Esophagus squamous epithelium (tissue), 5 donors: ENCODE measurements around the gene ACOX2. TPM values are rescaled to one million over a fixed set of nuclear protein-coding genes. Genes with fewer than 3 reads are reported as not detected.

Experiments
- DNase-seq: peaks from one replicate; lab custom pipeline; 2025; lab: John Stamatoyannopoulos, UW
- H3K27ac ChIP-seq, 4 donors: fragments of 200-600 bp; sonication (generic); one replicate each; pipeline ENCODE4 v1.5.1; 2016 to 2019; ENCODE audit warnings: mild to moderate bottlenecking in 1 of 4
- H3K27me3 ChIP-seq, 4 donors: fragments of 200-600 bp; sonication (generic); 1 replicate in 3 of 4; 2 replicates in 1 of 4; pipeline versions ENCODE4 v1.5.1 to v1.6.0; 2017 to 2021; ENCODE audit warnings: antibody characterized with exemption in 1 of 4
- H3K36me3 ChIP-seq, 3 donors: fragments of 200-600 bp; sonication (generic); one replicate each; pipeline ENCODE4 v1.5.1; 2016 to 2019
- H3K4me1 ChIP-seq, 3 donors: fragments of 200-600 bp; sonication (generic); one replicate each; pipeline ENCODE4 v1.5.1; 2017 to 2019
- H3K4me3 ChIP-seq, 4 donors: fragments of 200-600 bp; sonication (generic); 1 replicate in 3 of 4; 2 replicates in 1 of 4; pipeline ENCODE4 v1.5.1; 2016 to 2019; ENCODE audit warnings: mild to moderate bottlenecking in 2 of 4, moderate library complexity in 1 of 4
- H3K9me3 ChIP-seq, 3 donors: fragments of 200-600 bp; sonication (generic); one replicate each; pipeline ENCODE4 v1.5.1; 2016 to 2019
- CTCF ChIP-seq, 6 experiments: fragments of 450-650 bp in 4 of 6; fragments of 200-600 bp in 2 of 6; sonication (generic) in 2 of 6; IDR thresholded peaks; one replicate each; pipeline ENCODE4 v1.5.1; 2016 to 2019; ENCODE audit warnings: antibody characterized with exemption in 6 of 6, mild to moderate bottlenecking in 4 of 6, moderate library complexity in 4 of 6
- POLR2A ChIP-seq, 4 donors: fragments of 450-650 bp; IDR thresholded peaks; one replicate each; pipeline ENCODE4 v1.6.1; 2017; ENCODE audit warnings: antibody characterized with exemption in 4 of 4, mild to moderate bottlenecking in 4 of 4, moderate library complexity in 3 of 4
- WGBS, 2 donors: methylation state at CpG; one replicate each; pipeline ENCODE4 v1.1.5; 2018; 5-methylcytosine and 5-hydroxymethylcytosine counted together
- intact Hi-C: fragments of 100-400 bp; cut with DNase I; formaldehyde crosslinking; loops from one replicate; pipeline ENCODE4 v1.15.0; 2022
- total RNA-seq, 4 donors: library from RNA; depleted of rRNA; stranded (reverse); fragments of >200 nt; gene quantifications; one replicate each; pipeline ENCODE4 v1.1.0, GENCODE V29; 2016
- donor health status: DM: yes; HTN: yes; CAD: no.

ACOX2 gene
- total RNA-seq, 4 donors from 2014 or later = 5.3 to 14.1 (median 10.0) TPM

DNA sequence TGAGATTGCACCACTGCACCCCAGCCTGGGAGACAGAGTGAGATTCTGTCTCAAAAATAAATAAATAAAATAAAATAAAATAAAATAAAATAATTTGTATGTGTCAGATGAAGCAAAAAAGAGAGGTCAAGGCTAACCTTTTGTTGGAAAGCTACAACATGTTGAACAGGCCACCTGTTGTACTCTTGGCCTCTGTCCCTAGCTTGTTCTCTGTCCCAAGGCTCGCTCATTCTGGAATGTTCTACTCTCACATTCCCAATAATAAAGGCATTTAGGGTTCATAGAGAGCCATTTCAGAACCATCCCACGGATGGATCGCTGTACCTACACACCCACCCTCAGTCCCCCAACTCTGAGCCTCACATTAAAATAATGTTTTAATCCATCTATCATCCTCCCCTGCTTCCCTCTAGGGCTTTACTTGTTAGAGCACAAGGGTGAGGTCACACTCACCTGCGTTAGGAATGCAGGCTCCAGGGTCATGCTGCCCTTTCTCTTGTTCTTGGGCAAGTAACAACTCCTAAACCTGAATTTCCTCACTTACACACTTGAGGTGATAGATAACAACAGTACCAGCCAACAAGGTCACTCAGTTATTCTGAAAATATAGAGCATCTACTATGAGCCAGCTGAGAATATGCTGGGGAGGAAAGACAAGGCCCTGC is 70.0 kb downstream of the ACOX2 start:
- WGBS, 2 donors = 79 to 84% methylated on average over 4 of the region's 4 CpGs
- DNase-seq = no peak
- no peaks in the 10 kb centered on the region for H3K9me3 ChIP-seq
- no peak overlapping the region for H3K27ac ChIP-seq
- TF ChIP-seq POLR2A (IDR thresholded peaks at IDR 0.05) = no peak
- no peak for TF ChIP-seq CTCF (IDR thresholded peaks at IDR 0.05)
- H3K36me3 ChIP-seq = no peaks in the 10 kb centered on the region
- no peaks in the 10 kb centered on the region for H3K27me3 ChIP-seq
- no peak overlapping the region for H3K4me3 ChIP-seq
- H3K4me1 ChIP-seq = peaks cover 10 to 47% (median 29%) of the 10 kb centered on the region in 3 donors
- intact Hi-C loops = no loop called here

DNA sequence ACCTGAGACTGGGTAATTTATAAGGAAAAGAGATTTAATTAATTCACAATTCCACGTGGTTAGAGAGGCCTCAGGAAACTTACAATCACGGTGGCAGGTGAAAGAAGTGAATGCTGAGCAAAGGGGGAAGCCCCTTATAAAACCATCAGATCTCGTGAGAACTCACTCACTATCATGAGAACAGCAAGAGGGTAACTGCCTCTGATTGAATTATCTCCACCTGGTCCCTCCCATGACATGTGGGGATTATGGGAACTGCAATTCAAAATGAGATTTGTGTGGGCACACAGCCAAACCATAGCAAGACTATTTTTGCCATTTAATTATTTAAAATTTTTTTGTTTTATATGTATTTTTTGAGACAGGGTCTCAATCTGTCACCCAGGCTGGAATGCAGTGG is 72.1 kb downstream of the ACOX2 start:
- no peaks in the 10 kb centered on the region for H3K9me3 ChIP-seq
- WGBS, 2 donors = 65 to 66% methylated on average over 3 of the region's 3 CpGs
- intact Hi-C loops = no loop called here
- H3K4me1 ChIP-seq = peaks cover 0 to 26% (median 12%) of the 10 kb centered on the region in 3 donors
- H3K36me3 ChIP-seq = no peaks in the 10 kb centered on the region
- no peak overlapping the region for H3K4me3 ChIP-seq
- H3K27ac ChIP-seq = no peak overlapping the region
- no peak for DNase-seq
- TF ChIP-seq POLR2A (IDR thresholded peaks at IDR 0.05) (no peak), CTCF (IDR thresholded peaks at IDR 0.05) (no peak)
- no peaks in the 10 kb centered on the region for H3K27me3 ChIP-seq

- Histone ChIP-seq H3K27ac (no peak overlapping the region), H3K27me3 (no peaks in the 10 kb centered on the region), H3K9me3 (no peaks in the 10 kb centered on the region), H3K4me1 (peaks cover 0 to 21% (median 10%) of the 10 kb centered on the region in 3 donors), H3K4me3 (peak overlapping the region in 3 of 4 donors; percentile 14 to 48 (median 16)), H3K36me3 (no peaks in the 10 kb centered on the region)
- TF ChIP-seq CTCF (IDR thresholded peaks at IDR 0.05) = peak in 1 of 6 experiments; percentile 3
- TF ChIP-seq POLR2A (IDR thresholded peaks at IDR 0.05) = no peak
- WGBS, 2 donors = 22 to 30% methylated on average over 5 of the region's 5 CpGs
- DNase-seq = no peak
- intact Hi-C loops = no loop called here
These were observed 73.1 kb downstream of the ACOX2 start for GRCh38 chr3:58463942-58464271.

GRCh38 chr3:58463181-58463941 is 73.6 kb downstream of the ACOX2 start:
- H3K9me3 ChIP-seq = no peaks in the 10 kb centered on the region
- no peaks in the 10 kb centered on the region for H3K36me3 ChIP-seq
- H3K4me3 ChIP-seq = peak overlapping the region in 3 of 4 donors; percentile 14 to 48 (median 16)
- 16 to 24% methylated on average over 18 of the region's 18 CpGs for WGBS, 2 donors
- H3K4me1 ChIP-seq = peaks cover 0 to 21% (median 10%) of the 10 kb centered on the region in 3 donors
- TF ChIP-seq POLR2A (IDR thresholded peaks at IDR 0.05) (no peak), CTCF (IDR thresholded peaks at IDR 0.05) (peak; percentile 66 to 86 (median 75))
- no peaks in the 10 kb centered on the region for H3K27me3 ChIP-seq
- peak; percentile 5 for DNase-seq
- no peak overlapping the region for H3K27ac ChIP-seq
- intact Hi-C loops = no loop called here

DNA sequence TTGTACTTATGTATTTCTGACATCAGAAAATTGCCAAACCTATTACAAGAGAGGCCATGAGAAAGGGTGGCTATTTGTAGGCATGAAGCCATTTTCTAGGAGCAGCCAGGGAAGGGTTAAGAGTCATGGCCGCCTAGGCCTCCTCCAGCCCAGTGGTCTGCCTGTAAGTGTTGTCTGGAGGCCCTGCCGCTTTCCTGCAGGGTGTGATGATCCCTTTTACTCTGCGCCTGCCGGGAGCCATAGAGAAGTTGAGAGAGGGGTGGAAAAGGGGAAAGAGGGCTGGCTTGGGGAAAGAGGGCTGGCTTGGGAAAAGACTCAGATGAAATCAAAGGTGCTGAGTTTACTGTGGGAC is 74.2 kb downstream of the ACOX2 start:
- Histone ChIP-seq H3K27me3 (no peaks in the 10 kb centered on the region), H3K4me1 (peaks cover 0 to 21% (median 10%) of the 10 kb centered on the region in 3 donors), H3K27ac (no peak overlapping the region), H3K9me3 (no peaks in the 10 kb centered on the region), H3K4me3 (no peak overlapping the region), H3K36me3 (no peaks in the 10 kb centered on the region)
- DNase-seq = no peak
- TF ChIP-seq POLR2A (IDR thresholded peaks at IDR 0.05) (no peak), CTCF (IDR thresholded peaks at IDR 0.05) (no peak)
- intact Hi-C loops = no loop called here
- WGBS, 2 donors = 73 to 93% methylated on average over 4 of the region's 4 CpGs
